MM.1S (cell line): Measurements from ENCODE around the gene ZGPAT.

Experiments
- DNase-seq: peaks from one replicate; pipeline ENCODE4 v3.0.0-alpha.2; 2015
- H2AFZ ChIP-seq: fragments of 300-600 bp; sonication (generic); 2 replicates; pipeline ENCODE4 v1.6.0; 2016; ENCODE audit warnings: antibody characterized with exemption, low read length
- H3F3A ChIP-seq: fragments of 300-600 bp; sonication (generic); 2 replicates; pipeline ENCODE4 v1.6.1; 2016; ENCODE audit warnings: mild to moderate bottlenecking, antibody characterized with exemption, low read length, moderate library complexity, mixed read lengths; ENCODE audit not compliant: insufficient read depth
- H3K27ac ChIP-seq: fragments of 300-600 bp; sonication (generic); 2 replicates; pipeline ENCODE4 v1.5.1; 2016; ENCODE audit warnings: mild to moderate bottlenecking, low read length
- H3K27me3 ChIP-seq: fragments of 300-600 bp; sonication (generic); replicated peaks from 2 replicates; pipeline ENCODE4 v1.6.0; 2016; ENCODE audit warnings: low read length; ENCODE audit not compliant: insufficient read depth
- H3K36me3 ChIP-seq: fragments of 300-600 bp; sonication (generic); replicated peaks from 2 replicates; pipeline ENCODE4 v1.6.1; 2016; ENCODE audit warnings: mild to moderate bottlenecking, low read length, mixed read lengths; ENCODE audit not compliant: insufficient read depth
- H3K4me1 ChIP-seq: fragments of 300-600 bp; sonication (generic); 2 replicates; pipeline ENCODE4 v1.6.1; 2016; ENCODE audit warnings: low read length, mixed read lengths
- H3K4me2 ChIP-seq: fragments of 300-600 bp; sonication (generic); 2 replicates; pipeline ENCODE4 v1.6.0; 2016; ENCODE audit warnings: low read depth, low read length
- H3K4me3 ChIP-seq: fragments of 300-600 bp; sonication (generic); 2 replicates; pipeline ENCODE4 v1.5.1; 2016; ENCODE audit warnings: low read length, mixed read lengths
- H3K79me2 ChIP-seq: fragments of 300-600 bp; sonication (generic); 2 replicates; pipeline ENCODE4 v1.6.1; 2016; ENCODE audit warnings: mixed run types, low read length, mixed read lengths
- H3K9ac ChIP-seq: fragments of 300-600 bp; sonication (generic); 2 replicates; pipeline ENCODE4 v1.6.1; 2016; ENCODE audit warnings: low read length, mixed read lengths
- H3K9me2 ChIP-seq: fragments of 300-600 bp; sonication (generic); replicated peaks from 2 replicates; pipeline ENCODE4 v1.6.1; 2016; ENCODE audit warnings: mild to moderate bottlenecking, low read length, mixed read lengths; ENCODE audit not compliant: insufficient read depth
- H3K9me3 ChIP-seq: fragments of 300-600 bp; sonication (generic); replicated peaks from 2 replicates; pipeline ENCODE4 v1.6.1; 2016; ENCODE audit warnings: mild to moderate bottlenecking, low read length, mixed read lengths; ENCODE audit not compliant: insufficient read depth
- H4K20me1 ChIP-seq: fragments of 300-600 bp; sonication (generic); 2 replicates; pipeline ENCODE4 v1.6.1; 2016; ENCODE audit warnings: mild to moderate bottlenecking, low read length, moderate library complexity, mixed read lengths; ENCODE audit not compliant: insufficient read depth
- CTCF ChIP-seq: fragments of 300-600 bp; sonication (generic); IDR thresholded peaks from 2 replicates; pipeline ENCODE4 v1.5.1; 2016; ENCODE audit warnings: antibody characterized with exemption, low read length, mixed read lengths
- EZH2 ChIP-seq: fragments of 300-600 bp; sonication (generic); optimal IDR thresholded peaks from 2 replicates; pipeline ENCODE3; 2017; ENCODE audit warnings: low read depth, mild to moderate bottlenecking, antibody characterized with exemption, low read length, mixed read lengths
- EZH2phosphoT487 ChIP-seq: fragments of 300-600 bp; sonication (generic); IDR thresholded peaks from 2 replicates; pipeline ENCODE4 v1.6.1; 2018; ENCODE audit warnings: antibody characterized with exemption, low read length

Gene ZGPAT

GRCh38 chr20:63740070-63740626, 32.3 kb downstream of the ZGPAT start:
- no peak overlapping the region for H3K4me3 ChIP-seq
- no peaks in the 10 kb centered on the region for H3K27me3 ChIP-seq
- no peaks in the 10 kb centered on the region for H3K9me2 ChIP-seq
- no peaks in the 10 kb centered on the region for H3K36me3 ChIP-seq
- peaks cover 20% of the 10 kb centered on the region for H3F3A ChIP-seq
- TF ChIP-seq EZH2 = no peak
- TF ChIP-seq EZH2phosphoT487 = no peak
- no peak for TF ChIP-seq CTCF
- no peak overlapping the region for H3K27ac ChIP-seq
- no peaks in the 10 kb centered on the region for H4K20me1 ChIP-seq
- no peaks in the 10 kb centered on the region for H3K9me3 ChIP-seq
- no peak for DNase-seq
- no peak overlapping the region for H2AFZ ChIP-seq
- H3K9ac ChIP-seq = no peak overlapping the region
- H3K4me2 ChIP-seq = no peak overlapping the region
- H3K4me1 ChIP-seq = peaks cover 12% of the 10 kb centered on the region
- peaks cover 32% of the 10 kb centered on the region for H3K79me2 ChIP-seq

GRCh38 chr20:63740627-63741353, 33.0 kb downstream of the ZGPAT start:
- H3K9me3 ChIP-seq = no peaks in the 10 kb centered on the region
- peaks cover 19% of the 10 kb centered on the region for H3F3A ChIP-seq
- peaks cover 5% of the 10 kb centered on the region for H3K4me1 ChIP-seq
- H3K9me2 ChIP-seq = no peaks in the 10 kb centered on the region
- no peaks in the 10 kb centered on the region for H3K36me3 ChIP-seq
- no peaks in the 10 kb centered on the region for H3K27me3 ChIP-seq
- no peak for TF ChIP-seq EZH2
- no peak for TF ChIP-seq CTCF
- no peak for TF ChIP-seq EZH2phosphoT487
- H4K20me1 ChIP-seq = no peaks in the 10 kb centered on the region
- no peak overlapping the region for H2AFZ ChIP-seq
- no peak overlapping the region for H3K4me2 ChIP-seq
- no peak overlapping the region for H3K4me3 ChIP-seq
- no peak overlapping the region for H3K9ac ChIP-seq
- H3K27ac ChIP-seq = no peak overlapping the region
- peaks cover 26% of the 10 kb centered on the region for H3K79me2 ChIP-seq
- no peak for DNase-seq

GRCh38 chr20:63741354-63741675, 33.5 kb downstream of the ZGPAT start:
- peaks cover 14% of the 10 kb centered on the region for H3F3A ChIP-seq
- H3K4me3 ChIP-seq = no peak overlapping the region
- H3K27ac ChIP-seq = no peak overlapping the region
- H2AFZ ChIP-seq = no peak overlapping the region
- H3K4me2 ChIP-seq = no peak overlapping the region
- no peaks in the 10 kb centered on the region for H3K9me3 ChIP-seq
- H3K27me3 ChIP-seq = no peaks in the 10 kb centered on the region
- no peak for TF ChIP-seq CTCF
- no peak for TF ChIP-seq EZH2phosphoT487
- TF ChIP-seq EZH2 = no peak
- no peaks in the 10 kb centered on the region for H4K20me1 ChIP-seq
- peaks cover under 1% of the 10 kb centered on the region; the same call in 1 of the 2 replicates for H3K4me1 ChIP-seq
- no peak for DNase-seq
- H3K9me2 ChIP-seq = no peaks in the 10 kb centered on the region
- no peaks in the 10 kb centered on the region for H3K36me3 ChIP-seq
- H3K79me2 ChIP-seq = peaks cover 24% of the 10 kb centered on the region
- no peak overlapping the region for H3K9ac ChIP-seq
